ENCODE results near the gene CFAP97D2. TPM values are rescaled to one million over a fixed set of nuclear protein-coding genes. Genes with fewer than 3 reads are reported as not detected.

The CFAP97D2 gene
- polyA plus RNA-seq, 1 donor: 0.06 TPM

GRCh38 chr13:114268344-114269280 lies 89.6 kb downstream of the CFAP97D2 start:
- DNase-seq: no peak
- H3K4me3 ChIP-seq (ENCODE audit: low read length): no peak overlapping the region
- H3K9me3 ChIP-seq (ENCODE audit: control insufficient read depth, low read depth, low read length): no peaks in the 10 kb centered on the region
- no peaks in the 10 kb centered on the region for H3K27me3 ChIP-seq (ENCODE audit: control insufficient read depth, insufficient read depth, low read length)
- 100% methylated on average over 1 of the region's 6 CpGs for WGBS (ENCODE audit: insufficient coverage, low lambda C conversion rate)
- no peaks in the 10 kb centered on the region for H3K4me1 ChIP-seq (ENCODE audit: control insufficient read depth, insufficient read depth, low read length)
- H3K36me3 ChIP-seq (ENCODE audit: control insufficient read depth, insufficient read depth, low read length): peaks cover 72% of the 10 kb centered on the region
- H3K27ac ChIP-seq (ENCODE audit: low read length): no peak overlapping the region

- Histone ChIP-seq H3K4me3 (ENCODE audit: low read length) (no peak overlapping the region), H3K9me3 (ENCODE audit: control insufficient read depth, low read depth, low read length) (no peaks in the 10 kb centered on the region), H3K36me3 (ENCODE audit: control insufficient read depth, insufficient read depth, low read length) (peaks cover 72% of the 10 kb centered on the region), H3K4me1 (ENCODE audit: control insufficient read depth, insufficient read depth, low read length) (no peaks in the 10 kb centered on the region), H3K27me3 (ENCODE audit: control insufficient read depth, insufficient read depth, low read length) (no peaks in the 10 kb centered on the region), H3K27ac (ENCODE audit: low read length) (no peak overlapping the region)
- 58% methylated on average over 2 of the region's 4 CpGs for WGBS (ENCODE audit: insufficient coverage, low lambda C conversion rate)
- no peak for DNase-seq
Measured at GRCh38 chr13:114269281-114269770, 90.3 kb downstream of the CFAP97D2 start.

Other genes starting within 250 kb of the CFAP97D2 start
- 0.34 TPM for gene C13orf46, start 205.2 kb upstream of the CFAP97D2 start, polyA plus RNA-seq
- gene RASA3, start 46.6 kb upstream of the CFAP97D2 start, polyA plus RNA-seq: 8.3 TPM
- 98.4 TPM for gene CDC16, start 55.6 kb downstream of the CFAP97D2 start, polyA plus RNA-seq
- 94.1 TPM for gene UPF3A, start 102.3 kb downstream of the CFAP97D2 start, polyA plus RNA-seq
- 23.0 TPM for gene CHAMP1, start 135.2 kb downstream of the CFAP97D2 start, polyA plus RNA-seq